ENCODE results near the gene TMEM119. TPM values are rescaled to one million over a fixed set of nuclear protein-coding genes. Genes with fewer than 3 reads are reported as not detected.

TMEM119 gene
- total and polyA plus RNA-seq, 2 of the 13 experiments (the other 11 are each of a cell fraction or from before 2014, with no cell fraction given) = not detected

GRCh38 chr12:108563136-108563803 lies 34.6 kb downstream of the TMEM119 start (continued):
- TF ChIP-seq, protein P1, sequence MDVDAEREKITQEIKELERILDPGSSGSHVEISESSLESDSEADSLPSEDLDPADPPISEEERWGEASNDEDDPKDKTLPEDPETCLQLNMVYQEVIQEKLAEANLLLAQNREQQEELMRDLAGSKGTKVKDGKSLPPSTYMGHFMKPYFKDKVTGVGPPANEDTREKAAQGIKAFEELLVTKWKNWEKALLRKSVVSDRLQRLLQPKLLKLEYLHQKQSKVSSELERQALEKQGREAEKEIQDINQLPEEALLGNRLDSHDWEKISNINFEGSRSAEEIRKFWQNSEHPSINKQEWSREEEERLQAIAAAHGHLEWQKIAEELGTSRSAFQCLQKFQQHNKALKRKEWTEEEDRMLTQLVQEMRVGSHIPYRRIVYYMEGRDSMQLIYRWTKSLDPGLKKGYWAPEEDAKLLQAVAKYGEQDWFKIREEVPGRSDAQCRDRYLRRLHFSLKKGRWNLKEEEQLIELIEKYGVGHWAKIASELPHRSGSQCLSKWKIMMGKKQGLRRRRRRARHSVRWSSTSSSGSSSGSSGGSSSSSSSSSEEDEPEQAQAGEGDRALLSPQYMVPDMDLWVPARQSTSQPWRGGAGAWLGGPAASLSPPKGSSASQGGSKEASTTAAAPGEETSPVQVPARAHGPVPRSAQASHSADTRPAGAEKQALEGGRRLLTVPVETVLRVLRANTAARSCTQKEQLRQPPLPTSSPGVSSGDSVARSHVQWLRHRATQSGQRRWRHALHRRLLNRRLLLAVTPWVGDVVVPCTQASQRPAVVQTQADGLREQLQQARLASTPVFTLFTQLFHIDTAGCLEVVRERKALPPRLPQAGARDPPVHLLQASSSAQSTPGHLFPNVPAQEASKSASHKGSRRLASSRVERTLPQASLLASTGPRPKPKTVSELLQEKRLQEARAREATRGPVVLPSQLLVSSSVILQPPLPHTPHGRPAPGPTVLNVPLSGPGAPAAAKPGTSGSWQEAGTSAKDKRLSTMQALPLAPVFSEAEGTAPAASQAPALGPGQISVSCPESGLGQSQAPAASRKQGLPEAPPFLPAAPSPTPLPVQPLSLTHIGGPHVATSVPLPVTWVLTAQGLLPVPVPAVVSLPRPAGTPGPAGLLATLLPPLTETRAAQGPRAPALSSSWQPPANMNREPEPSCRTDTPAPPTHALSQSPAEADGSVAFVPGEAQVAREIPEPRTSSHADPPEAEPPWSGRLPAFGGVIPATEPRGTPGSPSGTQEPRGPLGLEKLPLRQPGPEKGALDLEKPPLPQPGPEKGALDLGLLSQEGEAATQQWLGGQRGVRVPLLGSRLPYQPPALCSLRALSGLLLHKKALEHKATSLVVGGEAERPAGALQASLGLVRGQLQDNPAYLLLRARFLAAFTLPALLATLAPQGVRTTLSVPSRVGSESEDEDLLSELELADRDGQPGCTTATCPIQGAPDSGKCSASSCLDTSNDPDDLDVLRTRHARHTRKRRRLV (CRISPR knock-in tag; IDR thresholded peaks at IDR 0.05) = no peak
- TF ChIP-seq CREBL2 (CRISPR knock-in tag; IDR thresholded peaks at IDR 0.05; ENCODE audit: borderline replicate concordance) (no peak), ZNF775 (CRISPR knock-in tag; IDR thresholded peaks at IDR 0.05; ENCODE audit: borderline replicate concordance) (no peak), AGO2 (optimal IDR thresholded peaks at IDR 0.05; ENCODE audit: low read depth, low read length) (no peak), SIN3A (IDR thresholded peaks at IDR 0.05; ENCODE audit: borderline replicate concordance, low read depth, low read length) (peak; percentile 71; the same call in 1 of the 2 replicates), ELF4 (CRISPR knock-in tag; IDR thresholded peaks at IDR 0.05; ENCODE audit: borderline replicate concordance) (no peak), RBAK (CRISPR knock-in tag; IDR thresholded peaks at IDR 0.05) (no peak), ZNF563 (CRISPR knock-in tag; IDR thresholded peaks at IDR 0.05) (no peak), ZBTB42 (CRISPR knock-in tag; IDR thresholded peaks at IDR 0.05) (no peak), NFATC3 (CRISPR knock-in tag; IDR thresholded peaks at IDR 0.05) (no peak), NFRKB (IDR thresholded peaks at IDR 0.05) (no peak), PRMT3 (CRISPR knock-in tag; IDR thresholded peaks at IDR 0.05; ENCODE audit: borderline replicate concordance, low read depth) (no peak), POLR2AphosphoS5 (IDR thresholded peaks at IDR 0.05; ENCODE audit: low read depth, low read length) (no peak; the same call in 1 of the 2 replicates), PATZ1 (CRISPR knock-in tag; IDR thresholded peaks at IDR 0.05) (peak; percentile 81), RFX3 (CRISPR knock-in tag; IDR thresholded peaks at IDR 0.05) (no peak), TBX3 (IDR thresholded peaks at IDR 0.05; ENCODE audit: borderline replicate concordance) (no peak), ZNF451 (CRISPR knock-in tag; IDR thresholded peaks at IDR 0.05) (no peak), ZNF616 (CRISPR knock-in tag; IDR thresholded peaks at IDR 0.05; ENCODE audit: low read depth) (no peak), ZNF792 (CRISPR knock-in tag; IDR thresholded peaks at IDR 0.05) (no peak), NONO (IDR thresholded peaks at IDR 0.05) (no peak), NONO (CRISPR knock-in tag; conservative IDR thresholded peaks at IDR 0.05) (no peak), ZNF720 (CRISPR knock-in tag; IDR thresholded peaks at IDR 0.05) (no peak)
- TF ChIP-seq, protein P2, sequence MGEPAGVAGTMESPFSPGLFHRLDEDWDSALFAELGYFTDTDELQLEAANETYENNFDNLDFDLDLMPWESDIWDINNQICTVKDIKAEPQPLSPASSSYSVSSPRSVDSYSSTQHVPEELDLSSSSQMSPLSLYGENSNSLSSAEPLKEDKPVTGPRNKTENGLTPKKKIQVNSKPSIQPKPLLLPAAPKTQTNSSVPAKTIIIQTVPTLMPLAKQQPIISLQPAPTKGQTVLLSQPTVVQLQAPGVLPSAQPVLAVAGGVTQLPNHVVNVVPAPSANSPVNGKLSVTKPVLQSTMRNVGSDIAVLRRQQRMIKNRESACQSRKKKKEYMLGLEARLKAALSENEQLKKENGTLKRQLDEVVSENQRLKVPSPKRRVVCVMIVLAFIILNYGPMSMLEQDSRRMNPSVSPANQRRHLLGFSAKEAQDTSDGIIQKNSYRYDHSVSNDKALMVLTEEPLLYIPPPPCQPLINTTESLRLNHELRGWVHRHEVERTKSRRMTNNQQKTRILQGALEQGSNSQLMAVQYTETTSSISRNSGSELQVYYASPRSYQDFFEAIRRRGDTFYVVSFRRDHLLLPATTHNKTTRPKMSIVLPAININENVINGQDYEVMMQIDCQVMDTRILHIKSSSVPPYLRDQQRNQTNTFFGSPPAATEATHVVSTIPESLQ (CRISPR knock-in tag; conservative IDR thresholded peaks at IDR 0.05) = 0 out of 2 replicates have a peak, but pooled peaks have one; percentile 42
